PC-9 (cell line): Measurements from ENCODE around the gene PRDM15.

ENCODE experiments used
- EZH2 ChIP-seq: fragments of 200-600 bp; sonication (generic); IDR thresholded peaks from 2 replicates; pipeline ENCODE4 v1.8.0; 2017; ENCODE audit warnings: antibody characterized with exemption, low read depth
- TF ChIP-seq, protein P1 (sequence below): fragments of 200-600 bp; sonication (generic); conservative IDR thresholded peaks from 2 replicates; pipeline ENCODE4 v1.6.1; 2017; ENCODE audit warnings: mixed run types, antibody characterized with exemption, mild to moderate bottlenecking, moderate library complexity

DNA sequence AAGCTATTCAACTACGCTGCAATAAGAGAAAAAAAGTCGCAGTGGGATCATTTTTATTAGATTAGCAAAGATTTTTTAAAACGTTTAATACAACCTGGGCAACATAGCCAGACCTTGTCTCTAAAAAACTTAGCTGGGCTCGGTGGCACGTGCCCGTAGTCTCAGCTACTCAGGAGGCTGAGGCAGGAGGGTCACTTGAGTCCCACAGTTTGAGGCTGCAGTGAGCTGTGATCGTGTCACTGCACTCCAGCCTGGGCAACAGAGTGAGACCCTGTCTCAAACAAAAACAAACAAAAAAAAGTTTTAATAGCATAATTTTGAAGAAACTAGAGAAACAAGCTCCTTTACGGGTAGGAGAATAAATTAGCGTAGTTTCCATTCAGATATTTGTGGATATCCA is 1.0 kb upstream of the PRDM15 start:
- TF ChIP-seq, protein P1, sequence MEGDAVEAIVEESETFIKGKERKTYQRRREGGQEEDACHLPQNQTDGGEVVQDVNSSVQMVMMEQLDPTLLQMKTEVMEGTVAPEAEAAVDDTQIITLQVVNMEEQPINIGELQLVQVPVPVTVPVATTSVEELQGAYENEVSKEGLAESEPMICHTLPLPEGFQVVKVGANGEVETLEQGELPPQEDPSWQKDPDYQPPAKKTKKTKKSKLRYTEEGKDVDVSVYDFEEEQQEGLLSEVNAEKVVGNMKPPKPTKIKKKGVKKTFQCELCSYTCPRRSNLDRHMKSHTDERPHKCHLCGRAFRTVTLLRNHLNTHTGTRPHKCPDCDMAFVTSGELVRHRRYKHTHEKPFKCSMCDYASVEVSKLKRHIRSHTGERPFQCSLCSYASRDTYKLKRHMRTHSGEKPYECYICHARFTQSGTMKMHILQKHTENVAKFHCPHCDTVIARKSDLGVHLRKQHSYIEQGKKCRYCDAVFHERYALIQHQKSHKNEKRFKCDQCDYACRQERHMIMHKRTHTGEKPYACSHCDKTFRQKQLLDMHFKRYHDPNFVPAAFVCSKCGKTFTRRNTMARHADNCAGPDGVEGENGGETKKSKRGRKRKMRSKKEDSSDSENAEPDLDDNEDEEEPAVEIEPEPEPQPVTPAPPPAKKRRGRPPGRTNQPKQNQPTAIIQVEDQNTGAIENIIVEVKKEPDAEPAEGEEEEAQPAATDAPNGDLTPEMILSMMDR = no peak
- no peak for TF ChIP-seq EZH2
